ENCODE measurements around the gene DNAAF6. TPM values are rescaled to one million over a fixed set of nuclear protein-coding genes. Genes with fewer than 3 reads are reported as not detected.

Gene DNAAF6
- total RNA-seq, 4 donors from 2014 or later: not detected

DNA sequence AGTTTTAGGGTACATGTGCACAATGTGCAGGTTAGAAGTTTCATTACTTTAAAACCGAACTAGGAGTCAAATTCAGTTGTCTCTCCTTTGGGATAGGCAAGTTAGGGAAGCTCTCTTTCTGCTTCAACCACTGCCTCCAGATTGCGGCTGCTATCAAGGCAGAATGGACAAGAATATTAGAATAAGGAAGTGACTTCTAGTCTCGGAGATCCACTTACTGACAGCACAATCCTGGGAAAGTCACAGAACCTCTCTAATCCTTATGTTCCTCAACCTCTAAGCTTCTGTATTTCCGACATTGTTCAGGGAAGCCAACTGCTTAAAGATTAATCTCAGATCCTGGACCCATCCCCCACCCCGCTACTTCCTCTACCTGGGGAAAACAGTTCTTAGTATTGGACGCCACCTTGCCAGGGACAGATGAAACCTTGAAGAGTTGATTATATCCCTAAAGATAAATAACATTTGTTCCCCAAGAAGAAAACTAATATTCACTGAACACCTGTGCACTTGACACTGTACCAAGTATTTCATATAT lies 2.3 kb upstream of the DNAAF6 start:
- in situ Hi-C loops (cut with MboI; ENCODE audit: low pct_ligation_motif_present in 1 of 4, low pct_unique_long_range_greater_than_20kb in 1 of 4, low sequenced_read_pairs in 3 of 4): no loop called here
- H3K27ac ChIP-seq: no peak overlapping the region
- DNase-seq: peak; percentile 55
- H3K4me3 ChIP-seq: no peak overlapping the region
- intact Hi-C loops (cut with DNase I; ENCODE audit: low total_unique reads): no loop called here
- H3K36me3 ChIP-seq: no peaks in the 10 kb centered on the region
- no peaks in the 10 kb centered on the region for H3K27me3 ChIP-seq
- 14 to 64% methylated on average over 1 to 6 of the region's 6 CpGs for WGBS, 2 donors (ENCODE audit: low coverage in 1 of 2)
- no peaks in the 10 kb centered on the region for H3K9me3 ChIP-seq
- H3K4me1 ChIP-seq: no peaks in the 10 kb centered on the region
- TF ChIP-seq EP300 (IDR thresholded peaks at IDR 0.05; ENCODE audit: low read depth) (no peak), POLR2AphosphoS5 (IDR thresholded peaks at IDR 0.05) (no peak), POLR2A (IDR thresholded peaks at IDR 0.05) (no peak)
- TF ChIP-seq, protein P1, sequence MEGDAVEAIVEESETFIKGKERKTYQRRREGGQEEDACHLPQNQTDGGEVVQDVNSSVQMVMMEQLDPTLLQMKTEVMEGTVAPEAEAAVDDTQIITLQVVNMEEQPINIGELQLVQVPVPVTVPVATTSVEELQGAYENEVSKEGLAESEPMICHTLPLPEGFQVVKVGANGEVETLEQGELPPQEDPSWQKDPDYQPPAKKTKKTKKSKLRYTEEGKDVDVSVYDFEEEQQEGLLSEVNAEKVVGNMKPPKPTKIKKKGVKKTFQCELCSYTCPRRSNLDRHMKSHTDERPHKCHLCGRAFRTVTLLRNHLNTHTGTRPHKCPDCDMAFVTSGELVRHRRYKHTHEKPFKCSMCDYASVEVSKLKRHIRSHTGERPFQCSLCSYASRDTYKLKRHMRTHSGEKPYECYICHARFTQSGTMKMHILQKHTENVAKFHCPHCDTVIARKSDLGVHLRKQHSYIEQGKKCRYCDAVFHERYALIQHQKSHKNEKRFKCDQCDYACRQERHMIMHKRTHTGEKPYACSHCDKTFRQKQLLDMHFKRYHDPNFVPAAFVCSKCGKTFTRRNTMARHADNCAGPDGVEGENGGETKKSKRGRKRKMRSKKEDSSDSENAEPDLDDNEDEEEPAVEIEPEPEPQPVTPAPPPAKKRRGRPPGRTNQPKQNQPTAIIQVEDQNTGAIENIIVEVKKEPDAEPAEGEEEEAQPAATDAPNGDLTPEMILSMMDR (IDR thresholded peaks at IDR 0.05): no peak

GRCh38 chrX:107206697-107207065 lies 270 bp downstream of the DNAAF6 start:
- H3K27ac ChIP-seq: no peak overlapping the region
- in situ Hi-C loops (cut with MboI; ENCODE audit: low pct_ligation_motif_present in 1 of 4, low pct_unique_long_range_greater_than_20kb in 1 of 4, low sequenced_read_pairs in 3 of 4): no loop called here
- H3K4me1 ChIP-seq: no peaks in the 10 kb centered on the region
- no peak for DNase-seq
- 74% methylated on average over 9 of the region's 9 CpGs; no CpG with 5 or more reads in 1 of the 2 donors for WGBS, 2 donors (ENCODE audit: low coverage in 1 of 2)
- H3K36me3 ChIP-seq: no peaks in the 10 kb centered on the region
- TF ChIP-seq POLR2A (IDR thresholded peaks at IDR 0.05) (no peak), EP300 (IDR thresholded peaks at IDR 0.05; ENCODE audit: low read depth) (no peak)
- TF ChIP-seq, protein P1 (IDR thresholded peaks at IDR 0.05): no peak
- H3K4me3 ChIP-seq: peak overlapping the region in 1 of 4 donors; percentile 57
- intact Hi-C loops (cut with DNase I; ENCODE audit: low total_unique reads): no loop called here
- H3K9me3 ChIP-seq: no peaks in the 10 kb centered on the region
- H3K27me3 ChIP-seq: no peaks in the 10 kb centered on the region

DNA sequence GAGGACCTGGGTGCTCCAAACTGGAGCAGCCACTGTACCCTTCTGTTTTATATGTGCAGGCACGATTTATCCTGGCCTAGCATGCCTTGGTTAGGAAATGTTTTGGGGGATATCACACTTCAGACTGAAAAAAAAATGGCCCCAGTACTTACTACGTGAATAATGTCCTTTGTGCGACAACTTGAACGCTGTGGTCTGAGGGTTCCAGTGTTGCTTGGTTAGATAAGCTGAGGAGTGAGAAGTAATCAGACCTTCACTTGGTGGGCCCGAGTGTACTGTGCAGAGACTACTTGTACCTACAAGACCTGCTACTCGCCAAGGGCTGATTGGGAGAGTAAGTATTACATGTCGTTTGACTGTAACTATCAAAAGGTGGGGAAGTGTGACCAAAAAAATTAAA lies 678 bp downstream of the DNAAF6 start:
- H3K4me1 ChIP-seq: no peaks in the 10 kb centered on the region
- WGBS, 2 donors (ENCODE audit: low coverage in 1 of 2): 83 to 100% methylated on average over 1 to 7 of the region's 7 CpGs
- H3K9me3 ChIP-seq: no peaks in the 10 kb centered on the region
- intact Hi-C loops (cut with DNase I; ENCODE audit: low total_unique reads) (no loop called here), in situ Hi-C loops (cut with MboI; ENCODE audit: low pct_ligation_motif_present in 1 of 4, low pct_unique_long_range_greater_than_20kb in 1 of 4, low sequenced_read_pairs in 3 of 4) (no loop called here)
- no peak for TF ChIP-seq POLR2A (IDR thresholded peaks at IDR 0.05)
- no peak for TF ChIP-seq POLR2AphosphoS5 (IDR thresholded peaks at IDR 0.05)
- TF ChIP-seq, protein P1 (IDR thresholded peaks at IDR 0.05): no peak
- TF ChIP-seq EP300 (IDR thresholded peaks at IDR 0.05; ENCODE audit: low read depth): no peak
- H3K27me3 ChIP-seq: no peaks in the 10 kb centered on the region
- H3K4me3 ChIP-seq: no peak overlapping the region
- no peak for DNase-seq
- H3K27ac ChIP-seq: no peak overlapping the region
- no peaks in the 10 kb centered on the region for H3K36me3 ChIP-seq

DNA sequence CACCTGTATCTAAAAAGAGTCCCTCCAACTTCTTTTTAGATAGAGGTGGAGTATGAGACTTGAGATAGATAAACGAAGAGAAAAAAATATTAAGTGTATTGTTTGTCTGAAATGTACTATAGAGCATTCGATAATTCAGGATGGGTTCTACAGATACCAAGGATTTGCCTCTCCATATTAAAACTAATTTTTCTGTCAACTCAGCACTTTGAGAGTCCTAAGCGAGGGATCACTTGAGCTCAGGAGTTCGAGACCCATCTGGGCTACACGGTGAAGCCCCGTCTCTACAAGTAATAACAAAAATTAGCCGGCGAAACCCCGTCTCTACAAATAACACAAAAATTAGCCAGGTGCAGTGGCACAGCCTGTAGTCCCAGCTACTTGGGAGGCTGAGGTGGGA lies 1.5 kb downstream of the DNAAF6 start:
- H3K27ac ChIP-seq: no peak overlapping the region
- WGBS, 2 donors (ENCODE audit: low coverage in 1 of 2): 89 to 100% methylated on average over 4 to 9 of the region's 9 CpGs
- H3K4me3 ChIP-seq: no peak overlapping the region
- intact Hi-C loops (cut with DNase I; ENCODE audit: low total_unique reads) (no loop called here), in situ Hi-C loops (cut with MboI; ENCODE audit: low pct_ligation_motif_present in 1 of 4, low pct_unique_long_range_greater_than_20kb in 1 of 4, low sequenced_read_pairs in 3 of 4) (no loop called here)
- no peaks in the 10 kb centered on the region for H3K27me3 ChIP-seq
- H3K36me3 ChIP-seq: no peaks in the 10 kb centered on the region
- no peaks in the 10 kb centered on the region for H3K9me3 ChIP-seq
- no peak for DNase-seq
- no peaks in the 10 kb centered on the region for H3K4me1 ChIP-seq
- TF ChIP-seq POLR2AphosphoS5 (IDR thresholded peaks at IDR 0.05): no peak
- no peak for TF ChIP-seq EP300 (IDR thresholded peaks at IDR 0.05; ENCODE audit: low read depth)
- TF ChIP-seq, protein P1 (IDR thresholded peaks at IDR 0.05): no peak
- TF ChIP-seq POLR2A (IDR thresholded peaks at IDR 0.05): no peak

Measured in transverse colon (tissue), 4 donors.